Measurements from ENCODE around the gene MLXIPL.
"Not testable (repeated sequence)": the region's sequence is repeated elsewhere in the genome, so short reads cannot be mapped to it uniquely, and the experiment has no call there.

MLXIPL gene

GRCh38 chr7:73621168-73622063 lies 2.9 kb downstream of the MLXIPL start:
- H3K4me3 ChIP-seq (ENCODE audit: low read depth, low read length) = no peak overlapping the region
- no peak for DNase-seq (ENCODE audit: low read depth)
- no peak for TF ChIP-seq CTCF (IDR thresholded peaks at IDR 0.05; ENCODE audit: insufficient read depth, low read depth, low read length, missing control alignments)

GRCh38 chr7:73619394-73619793 lies 4.9 kb downstream of the MLXIPL start:
- not testable (repeated sequence) for H3K4me3 ChIP-seq (ENCODE audit: low read depth, low read length); DNase-seq (ENCODE audit: low read depth)

GRCh38 chr7:73618538-73618937 lies 5.8 kb downstream of the MLXIPL start:
- no peak for DNase-seq (ENCODE audit: low read depth)
- no peak overlapping the region for H3K4me3 ChIP-seq (ENCODE audit: low read depth, low read length)
- no peak for TF ChIP-seq CTCF (IDR thresholded peaks at IDR 0.05; ENCODE audit: insufficient read depth, low read depth, low read length, missing control alignments)

GRCh38 chr7:73617520-73617919 lies 6.8 kb downstream of the MLXIPL start:
- not testable (repeated sequence) for H3K4me3 ChIP-seq (ENCODE audit: low read depth, low read length); DNase-seq (ENCODE audit: low read depth)

GRCh38 chr7:73615886-73616285 lies 8.4 kb downstream of the MLXIPL start:
- no peak for TF ChIP-seq CTCF (IDR thresholded peaks at IDR 0.05; ENCODE audit: insufficient read depth, low read depth, low read length, missing control alignments)
- DNase-seq (ENCODE audit: low read depth) = no peak
- no peak overlapping the region for H3K4me3 ChIP-seq (ENCODE audit: low read depth, low read length)

- H3K4me3 ChIP-seq (ENCODE audit: low read depth, low read length); DNase-seq (ENCODE audit: low read depth): not testable (repeated sequence)
Observed at GRCh38 chr7:73614937-73615336, 9.4 kb downstream of the MLXIPL start.

GRCh38 chr7:73613954-73614735 lies 10.2 kb downstream of the MLXIPL start:
- DNase-seq (ENCODE audit: low read depth) = no peak
- TF ChIP-seq CTCF (IDR thresholded peaks at IDR 0.05; ENCODE audit: insufficient read depth, low read depth, low read length, missing control alignments) = no peak
- no peak overlapping the region for H3K4me3 ChIP-seq (ENCODE audit: low read depth, low read length)

GRCh38 chr7:73612598-73613269 lies 11.6 kb downstream of the MLXIPL start:
- no peak for DNase-seq (ENCODE audit: low read depth)
- H3K4me3 ChIP-seq (ENCODE audit: low read depth, low read length) = no peak overlapping the region
- no peak for TF ChIP-seq CTCF (IDR thresholded peaks at IDR 0.05; ENCODE audit: insufficient read depth, low read depth, low read length, missing control alignments)
